Measurements from ENCODE around the gene MS4A18.

Gene MS4A18

DNA sequence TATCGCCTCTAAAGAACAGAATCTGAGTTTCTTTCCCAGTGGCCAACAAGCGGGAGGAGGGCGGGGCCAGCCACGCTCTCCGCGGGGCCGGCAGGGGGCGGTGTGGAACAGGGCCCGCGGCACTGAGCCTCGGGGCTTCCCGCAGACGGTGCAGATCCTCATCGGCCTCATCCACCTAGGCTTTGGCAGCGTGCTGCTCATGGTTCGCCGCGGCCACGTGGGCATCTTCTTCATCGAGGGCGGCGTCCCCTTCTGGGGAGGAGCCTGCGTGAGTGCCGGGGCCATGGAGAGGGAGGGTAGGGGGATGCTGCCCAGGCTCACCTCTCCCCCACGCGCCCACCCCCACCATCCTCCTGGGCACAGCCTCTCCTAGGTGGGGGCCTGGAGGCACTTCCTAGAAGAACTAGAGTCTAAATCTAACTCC, 42.9 kb downstream of the MS4A18 start:
- no peak for DNase-seq (ENCODE audit: low spot score)

DNA sequence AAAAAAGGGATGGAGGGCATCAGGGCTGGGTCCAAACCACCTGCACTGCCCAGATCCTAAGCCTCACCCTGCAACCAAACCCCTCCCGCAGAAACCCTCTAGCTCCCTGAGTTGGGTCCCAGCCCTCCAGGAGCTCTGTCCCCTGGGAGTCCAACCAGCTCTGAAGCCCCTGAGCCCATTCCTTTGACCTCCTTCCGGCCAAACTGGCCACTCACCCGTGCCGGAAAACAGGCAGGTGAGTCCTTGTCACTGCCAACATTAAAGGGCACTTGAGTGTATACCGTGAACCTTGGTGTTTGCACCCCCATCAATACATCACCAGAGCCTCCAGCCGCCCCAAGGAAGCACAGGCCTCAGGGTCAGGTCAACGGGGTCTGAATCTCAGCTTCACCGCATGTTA, 43.7 kb downstream of the MS4A18 start:
- DNase-seq (ENCODE audit: low spot score): no peak

DNA sequence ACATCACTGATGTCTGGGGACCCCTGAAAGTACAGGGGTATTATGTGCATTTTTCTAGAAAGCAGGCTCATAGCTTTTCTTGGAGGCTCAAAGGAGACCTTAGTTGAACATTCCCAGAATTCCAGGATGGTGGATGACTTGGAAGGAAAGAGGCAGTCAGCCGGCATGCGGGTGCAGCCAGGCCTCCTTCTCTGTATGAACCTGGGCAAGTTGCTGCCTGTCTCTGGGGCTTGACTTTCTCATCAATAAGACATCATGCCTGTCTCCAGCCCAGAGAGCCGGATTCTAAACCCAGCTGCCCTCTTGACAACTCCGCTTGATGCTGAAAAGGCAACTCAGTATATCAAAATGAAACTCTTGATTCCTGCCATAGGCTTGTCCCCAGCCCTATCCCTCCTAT, 44.8 kb downstream of the MS4A18 start:
- no peak for DNase-seq (ENCODE audit: low spot score)

DNA sequence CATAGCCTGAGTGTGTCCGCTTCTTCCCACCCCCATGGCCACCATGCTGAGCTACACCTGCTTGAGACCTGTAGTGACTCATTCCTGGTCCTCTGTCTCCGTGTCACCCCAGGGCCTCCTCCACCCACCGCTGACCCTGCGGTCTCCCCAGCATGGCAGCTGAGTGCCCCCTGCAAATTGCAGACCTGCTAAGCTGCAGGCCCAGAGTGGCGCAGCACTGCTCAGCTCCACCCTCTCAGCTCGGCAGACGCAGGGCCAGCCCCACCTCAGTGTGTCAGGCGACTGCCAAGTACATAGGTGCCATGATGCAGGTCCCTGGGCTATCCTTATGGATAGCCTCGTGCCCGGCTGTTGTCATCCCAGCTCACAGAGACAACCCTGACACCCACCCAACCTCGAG, 45.3 kb downstream of the MS4A18 start:
- DNase-seq (ENCODE audit: low spot score): no peak

GRCh38 chr11:60771146-60771545, 46.6 kb downstream of the MS4A18 start:
- no peak for DNase-seq (ENCODE audit: low spot score)

DNA sequence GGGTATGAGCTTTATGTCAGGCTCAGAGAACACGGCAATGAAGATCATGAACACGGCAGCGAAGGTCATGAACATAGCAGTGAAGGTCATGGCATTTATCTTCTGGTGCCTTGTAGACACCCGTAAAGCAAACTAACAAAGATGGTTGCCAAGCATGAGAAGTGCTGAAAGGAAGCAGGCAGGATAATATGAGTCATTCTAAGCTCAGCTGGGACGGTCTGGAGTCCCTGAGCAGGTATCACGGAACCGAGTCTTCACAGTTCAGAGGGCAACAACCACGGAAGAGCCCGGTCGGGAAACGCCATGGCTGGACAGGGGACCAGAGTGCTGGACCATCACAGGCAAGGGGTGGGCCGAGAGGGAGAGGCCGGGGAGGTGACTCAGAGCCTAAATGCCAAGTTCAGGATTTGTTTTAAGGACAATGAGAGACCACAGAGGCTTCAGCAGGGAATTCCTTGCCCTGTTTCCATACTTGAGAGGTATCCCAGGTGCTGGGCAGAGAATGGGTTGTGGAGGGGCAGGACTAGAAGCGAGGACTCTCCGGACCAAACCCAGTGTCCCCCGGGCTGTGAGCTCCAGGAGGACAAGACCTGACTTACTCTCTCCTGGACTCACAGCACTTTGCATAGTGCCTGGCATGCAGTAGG, 47.5 kb downstream of the MS4A18 start:
- no peak for DNase-seq (ENCODE audit: low spot score)

- DNase-seq (ENCODE audit: low spot score): no peak
Observed at GRCh38 chr11:60772666-60773065, 48.1 kb downstream of the MS4A18 start.

DNA sequence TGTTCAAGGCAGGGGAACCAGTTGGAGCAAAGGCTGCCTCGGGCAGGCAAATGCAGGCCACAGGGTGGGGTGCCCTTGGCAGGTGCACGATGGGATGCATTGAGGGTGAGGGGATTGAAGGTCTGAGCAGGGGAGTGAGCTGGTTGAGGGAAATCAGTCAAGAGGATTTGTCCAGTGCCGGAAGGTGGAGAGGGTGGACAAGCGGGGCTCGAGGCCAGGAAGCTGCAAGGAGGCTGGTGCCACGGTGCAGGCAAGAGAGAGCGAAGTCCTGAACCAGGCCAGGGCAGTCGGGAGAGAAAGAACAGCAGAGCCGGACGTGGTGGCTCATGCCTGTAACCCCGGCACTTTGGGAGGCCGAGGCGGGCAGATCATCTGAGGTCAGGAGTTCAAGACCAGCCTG, 50.2 kb downstream of the MS4A18 start:
- DNase-seq (ENCODE audit: low spot score): no peak

DNA sequence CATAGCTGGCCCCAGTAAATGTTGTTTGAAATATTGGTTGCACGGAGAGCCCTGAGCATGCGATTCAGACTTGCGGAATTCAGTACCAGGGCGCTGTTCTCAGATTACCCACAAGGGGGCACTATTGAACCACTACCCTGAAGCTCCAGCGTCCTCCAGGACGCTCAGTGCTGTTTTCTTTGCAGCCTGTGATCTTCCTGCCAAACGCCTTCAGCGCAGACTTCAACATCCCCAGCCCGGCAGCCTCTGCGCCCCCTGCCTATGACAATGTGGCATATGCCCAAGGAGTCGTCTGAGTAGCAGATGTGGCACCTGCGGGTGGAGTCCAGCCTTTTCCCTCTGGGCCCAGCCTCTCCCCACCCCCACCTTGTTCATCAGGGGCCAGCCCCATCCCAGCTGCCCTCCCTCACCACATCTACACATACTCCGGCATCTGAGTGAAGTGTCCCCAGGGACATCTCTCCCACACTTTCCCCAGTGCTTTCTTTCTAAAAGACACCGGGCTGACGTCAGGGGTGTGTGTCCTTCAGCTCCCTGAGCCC, 51.0 kb downstream of the MS4A18 start:
- peak; percentile 88 for DNase-seq (ENCODE audit: low spot score)

GRCh38 chr11:60776167-60776566, 51.6 kb downstream of the MS4A18 start:
- DNase-seq (ENCODE audit: low spot score): no peak

- no peak for DNase-seq (ENCODE audit: low spot score)
Observed at GRCh38 chr11:60777106-60777505, 52.6 kb downstream of the MS4A18 start.

DNA sequence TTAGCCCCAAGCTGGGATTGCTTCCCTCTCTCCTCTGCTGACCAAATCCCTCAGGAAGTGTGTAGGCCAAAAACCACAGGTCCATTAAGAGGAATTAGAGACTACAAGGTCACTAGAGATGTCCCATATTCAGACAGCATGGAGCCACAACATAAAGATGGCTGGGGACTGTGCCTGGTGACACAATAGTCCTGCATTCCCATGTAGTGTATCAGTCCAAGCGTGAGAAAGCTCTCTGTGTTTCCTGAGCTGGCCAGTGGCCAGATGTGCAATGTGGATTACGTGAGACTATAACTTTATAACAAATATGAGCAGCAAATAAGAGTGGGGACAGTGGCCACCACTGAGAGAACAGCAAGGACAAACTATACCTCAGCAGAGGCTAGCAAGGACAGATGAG, 53.1 kb downstream of the MS4A18 start:
- no peak for DNase-seq (ENCODE audit: low spot score)

GRCh38 chr11:60780065-60780464, 55.5 kb downstream of the MS4A18 start:
- DNase-seq (ENCODE audit: low spot score): no peak

GRCh38 chr11:60780774-60781173, 56.3 kb downstream of the MS4A18 start:
- DNase-seq (ENCODE audit: low spot score): no peak

- no peak for DNase-seq (ENCODE audit: low spot score)
Observed at GRCh38 chr11:60781286-60781980, 56.9 kb downstream of the MS4A18 start.

DNA sequence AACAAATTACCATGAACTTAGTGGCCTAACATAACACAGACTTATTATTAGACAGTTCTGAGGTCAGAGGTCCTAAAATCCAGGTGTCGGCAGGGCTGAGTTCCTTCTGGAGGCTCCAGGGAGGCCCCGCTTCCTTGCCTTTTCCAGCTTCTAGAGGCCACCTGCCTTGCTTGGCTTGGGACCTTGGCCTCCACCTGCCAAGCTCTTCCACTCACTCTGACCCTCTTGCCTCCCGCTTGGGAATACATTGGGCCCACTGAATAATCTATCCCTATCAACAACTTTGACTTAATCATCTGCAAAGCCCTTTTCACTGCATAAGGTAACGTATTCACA, 57.4 kb downstream of the MS4A18 start:
- DNase-seq (ENCODE audit: low spot score): no peak

- DNase-seq (ENCODE audit: low spot score): no peak
Observed at GRCh38 chr11:60782393-60783140, 58.0 kb downstream of the MS4A18 start.

- no peak for DNase-seq (ENCODE audit: low spot score)
Observed at GRCh38 chr11:60783141-60783484, 58.6 kb downstream of the MS4A18 start.

DNA sequence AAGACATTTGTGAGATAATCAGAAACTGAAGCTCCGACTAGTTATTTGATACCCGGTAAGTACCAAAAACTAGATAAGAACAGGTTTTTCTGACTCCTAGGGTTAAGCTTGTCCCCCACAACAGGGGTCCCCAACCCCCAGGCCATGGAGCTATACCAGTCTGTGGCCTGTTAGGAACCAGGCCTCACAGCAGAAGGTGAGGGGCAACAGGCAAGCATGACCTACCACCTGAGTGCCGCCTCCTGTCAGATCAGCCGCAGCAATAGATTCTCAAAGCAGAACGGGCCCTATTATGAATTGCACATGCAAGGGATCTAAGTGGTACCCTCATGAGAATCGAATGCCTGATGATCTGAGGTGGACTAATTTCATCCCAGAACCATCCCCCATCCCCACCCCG, 59.4 kb downstream of the MS4A18 start:
- no peak for DNase-seq (ENCODE audit: low spot score)

GRCh38 chr11:60785136-60785535, 60.6 kb downstream of the MS4A18 start, which contains the start of gene MS4A10:
TSS of gene MS4A10 (plus strand) at chr11:60785333. CDS start at chr11:60790336, 5,003 bp downstream.
- no peak for DNase-seq (ENCODE audit: low spot score)

DNA sequence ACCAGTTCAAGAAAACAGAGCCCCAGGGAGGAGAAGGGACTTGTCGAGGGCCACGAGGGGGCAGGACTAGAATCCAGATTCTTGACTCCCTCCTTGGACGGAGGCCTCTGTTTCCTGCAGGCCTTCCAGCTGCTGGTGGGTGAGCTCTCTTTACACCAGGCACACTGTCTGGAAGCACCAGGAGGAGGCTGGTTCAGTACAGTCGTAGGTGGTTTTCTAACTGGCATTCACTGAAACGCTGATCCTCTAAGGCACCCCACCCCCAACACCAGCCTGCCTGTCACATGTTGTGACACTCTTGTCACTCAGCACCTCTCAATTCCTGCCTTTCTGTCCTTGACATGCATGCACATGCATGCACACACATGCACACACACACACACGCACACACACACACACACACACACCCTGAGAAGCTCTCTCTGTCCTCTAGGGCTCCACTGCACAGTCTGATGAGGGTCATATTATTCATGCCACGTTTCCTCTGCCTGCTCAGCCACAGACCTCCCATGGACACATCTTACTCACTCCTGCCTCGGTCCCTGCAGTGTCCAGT, 61.4 kb downstream of the MS4A18 start:
- no peak for DNase-seq (ENCODE audit: low spot score)

DNA sequence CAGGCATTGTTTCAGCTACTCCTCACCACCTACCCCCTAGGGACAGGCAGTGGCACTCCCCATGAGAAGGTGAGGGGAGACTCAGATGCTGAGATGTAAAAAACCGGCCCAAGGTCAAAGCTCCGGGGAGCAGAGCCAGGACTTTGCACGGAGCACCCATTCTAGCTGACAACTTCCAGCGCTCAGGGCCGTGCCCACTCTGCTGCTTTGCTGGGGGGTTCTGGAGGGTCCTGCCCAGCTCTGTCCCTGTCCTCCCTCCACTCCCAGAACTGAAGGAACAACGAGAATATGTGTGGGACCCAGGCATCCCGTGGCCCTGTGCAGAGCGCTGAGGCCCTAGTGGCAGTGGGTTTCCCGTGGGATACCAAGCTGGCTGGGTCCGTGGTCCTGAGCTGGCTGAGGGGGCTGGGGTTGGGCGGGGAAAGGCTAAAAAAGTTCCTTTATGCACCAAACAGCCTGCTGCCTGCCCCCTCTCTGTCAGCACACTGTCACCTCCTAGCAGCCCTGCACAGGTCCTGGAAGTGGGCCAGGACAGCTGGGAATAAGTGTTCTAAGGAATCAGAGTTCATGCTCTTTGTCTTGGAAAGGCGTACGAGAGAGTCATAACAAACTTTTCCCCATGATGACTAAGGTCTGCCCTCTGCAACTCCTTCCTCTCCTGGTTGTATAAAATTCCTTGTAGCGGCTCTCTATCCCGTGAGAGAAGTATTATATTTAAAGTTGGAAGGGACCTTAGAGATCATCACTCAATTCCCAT, 62.5 kb downstream of the MS4A18 start:
- no peak for DNase-seq (ENCODE audit: low spot score)
